HG02938 (cell line): ENCODE results near the gene PDZD4.

Source experiments
- ATAC-seq: cut with Tn5 transposase; IDR thresholded peaks from one replicate; pipeline ENCODE4 v1.9.1; 2021; ENCODE audit warnings: mild to moderate bottlenecking, moderate library complexity; ENCODE audit not compliant: unreplicated experiment

The PDZD4 gene

DNA sequence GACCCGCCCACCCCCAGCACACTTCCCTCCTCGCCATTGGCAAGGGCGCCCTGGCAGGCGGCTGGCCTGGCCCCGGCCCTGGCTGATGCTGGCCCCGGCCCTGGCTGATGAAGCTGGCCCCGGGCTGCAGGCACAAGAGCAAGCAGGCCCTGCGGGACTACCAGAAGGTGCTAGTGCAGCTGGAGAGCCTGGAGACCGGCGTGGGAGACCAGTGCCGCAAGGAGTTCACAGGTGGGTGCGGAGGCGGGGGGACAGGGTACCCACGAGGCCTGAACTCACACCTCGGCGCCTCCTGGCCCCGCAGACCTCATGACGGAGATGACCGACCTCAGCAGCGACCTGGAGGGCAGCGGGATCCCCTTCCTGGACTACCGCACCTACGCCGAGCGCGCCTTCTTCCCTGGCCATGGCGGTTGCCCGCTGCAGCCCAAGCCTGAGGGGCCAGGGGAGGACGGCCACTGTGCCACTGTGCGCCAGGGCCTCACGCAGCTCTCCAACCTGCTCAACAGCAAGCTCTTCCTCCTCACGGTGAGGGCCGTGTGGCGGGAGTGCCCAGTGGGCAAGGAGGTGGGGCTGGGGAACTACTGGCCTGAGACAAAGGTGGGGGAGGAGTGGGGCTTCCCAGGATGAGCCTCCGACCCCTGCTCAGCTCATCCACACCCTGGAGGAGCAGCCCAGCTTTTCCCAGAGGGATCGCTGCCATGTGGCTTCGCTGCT lies 55.6 kb downstream of the PDZD4 start:
- no peak for ATAC-seq

- no peak for ATAC-seq
Measured at GRCh38 chrX:153773741-153774575, 56.4 kb downstream of the PDZD4 start.

GRCh38 chrX:153773218-153773611 lies 57.1 kb downstream of the PDZD4 start:
- ATAC-seq, result no peak

GRCh38 chrX:153772316-153773217 lies 57.8 kb downstream of the PDZD4 start:
- no peak for ATAC-seq

GRCh38 chrX:153771415-153772315 lies 58.7 kb downstream of the PDZD4 start:
- no peak for ATAC-seq

DNA sequence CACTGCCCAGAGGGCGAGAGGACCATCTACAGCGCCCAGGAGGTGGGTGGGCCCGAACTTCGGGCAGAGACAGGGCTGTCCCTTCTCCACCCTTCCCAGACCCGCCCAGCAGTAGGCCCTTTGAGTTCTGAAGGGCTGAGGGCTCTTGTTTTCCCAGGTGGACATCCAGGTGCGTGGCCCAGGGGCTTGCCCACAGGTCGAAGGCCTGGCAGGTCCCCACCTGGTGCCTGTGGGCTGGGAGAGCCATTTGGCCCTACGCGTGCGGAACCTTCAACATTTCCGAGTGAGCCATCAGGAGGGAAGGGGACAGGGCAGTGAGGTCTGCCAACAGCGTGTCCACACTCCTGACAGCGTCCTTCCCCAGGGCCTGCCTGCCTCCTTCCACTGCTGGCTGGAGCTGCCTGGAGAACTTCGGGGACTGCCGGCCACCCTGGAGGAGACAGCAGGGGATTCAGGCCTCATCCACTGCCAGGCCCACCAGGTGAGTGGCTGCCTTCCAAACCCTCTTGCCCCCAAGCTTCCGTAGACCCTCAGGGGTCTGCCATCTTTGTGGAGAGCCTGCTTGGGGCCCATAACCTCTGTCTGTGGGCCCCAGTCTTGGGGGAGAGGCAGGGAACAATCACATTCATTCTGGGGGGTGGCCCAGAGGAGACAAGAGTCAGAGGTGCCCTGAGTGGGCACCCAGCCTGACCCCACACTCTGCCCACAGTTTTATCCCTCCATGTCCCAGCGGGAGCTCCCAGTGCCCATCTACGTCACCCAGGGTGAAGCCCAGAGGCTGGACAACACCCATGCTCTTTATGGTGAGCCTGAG lies 59.5 kb downstream of the PDZD4 start:
- ATAC-seq, result no peak

DNA sequence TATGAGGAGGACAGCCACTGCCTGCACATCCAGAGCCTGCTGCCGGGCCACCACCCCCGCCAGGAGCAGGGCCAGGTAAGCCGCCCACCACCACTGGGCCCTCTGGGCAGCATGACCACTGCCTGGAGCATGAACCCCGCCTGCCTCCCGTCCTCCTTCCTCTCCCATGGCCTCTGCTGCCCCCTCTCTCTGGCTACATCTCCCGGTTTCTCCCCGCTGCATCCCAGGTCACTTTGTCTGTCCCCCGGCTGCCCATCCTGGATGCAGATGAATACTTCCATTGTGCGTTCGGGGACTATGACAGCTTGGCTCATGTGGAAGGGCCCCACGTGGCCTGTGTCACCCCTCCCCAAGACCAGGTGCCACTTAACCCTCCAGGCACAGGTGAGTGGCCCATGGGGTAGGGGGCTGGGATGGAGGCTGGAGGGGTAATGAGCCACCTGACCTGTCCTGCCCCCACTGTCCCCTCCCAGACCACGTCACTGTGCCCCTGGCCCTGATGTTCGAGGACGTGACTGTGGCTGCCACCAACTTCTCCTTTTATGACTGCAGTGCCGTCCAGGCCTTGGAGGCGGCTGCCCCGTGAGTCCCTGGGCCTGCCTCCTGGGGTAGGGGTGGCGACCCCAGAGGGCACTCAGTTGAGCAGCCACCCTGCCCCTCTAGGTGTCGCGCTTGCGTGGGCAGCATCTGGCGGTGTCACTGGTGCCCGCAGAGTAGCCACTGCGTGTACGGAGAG lies 60.3 kb downstream of the PDZD4 start:
- no peak for ATAC-seq

GRCh38 chrX:153769158-153769864 lies 61.0 kb downstream of the PDZD4 start:
- ATAC-seq, result no peak

DNA sequence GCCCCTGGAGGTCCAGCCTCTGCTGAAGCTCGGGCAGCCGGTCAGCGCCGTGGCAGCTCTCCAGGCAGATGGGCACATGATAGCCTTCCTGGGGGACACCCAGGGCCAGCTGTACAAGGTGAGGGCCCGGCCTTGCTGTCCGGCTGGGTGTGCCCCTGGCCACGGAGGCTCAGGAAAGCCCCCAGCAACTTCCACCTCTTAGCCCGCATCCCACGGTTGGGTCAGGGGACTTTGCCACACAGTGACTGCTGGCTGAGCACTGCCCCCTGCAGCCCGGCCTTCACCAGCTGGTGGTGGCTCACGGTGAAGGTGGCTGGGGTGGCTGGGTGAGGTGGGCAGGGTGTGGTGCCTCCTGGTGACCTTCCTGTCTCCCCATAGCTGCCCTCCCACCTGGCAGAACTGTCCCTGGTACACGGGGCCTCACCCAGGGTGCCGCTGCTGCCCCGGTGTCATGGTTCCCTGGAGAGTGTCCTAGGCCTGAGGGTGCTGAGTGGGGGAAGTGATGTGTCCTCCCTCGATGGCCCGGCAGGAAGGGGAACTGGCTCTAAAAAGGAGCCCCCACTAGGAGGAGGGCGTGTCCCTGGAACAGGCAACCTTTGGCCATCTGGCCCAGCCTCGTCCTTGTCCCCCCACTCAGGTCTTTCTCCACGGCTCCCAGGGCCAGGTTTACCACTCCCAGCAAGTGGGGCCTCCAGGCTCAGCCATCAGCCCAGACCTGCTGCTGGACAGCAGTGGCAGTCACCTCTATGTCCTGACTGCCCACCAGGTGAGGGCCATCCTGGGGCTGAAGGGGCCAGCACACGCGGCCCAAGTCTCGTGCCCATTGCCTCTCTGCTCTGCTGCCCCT lies 61.8 kb downstream of the PDZD4 start:
- no peak for ATAC-seq

DNA sequence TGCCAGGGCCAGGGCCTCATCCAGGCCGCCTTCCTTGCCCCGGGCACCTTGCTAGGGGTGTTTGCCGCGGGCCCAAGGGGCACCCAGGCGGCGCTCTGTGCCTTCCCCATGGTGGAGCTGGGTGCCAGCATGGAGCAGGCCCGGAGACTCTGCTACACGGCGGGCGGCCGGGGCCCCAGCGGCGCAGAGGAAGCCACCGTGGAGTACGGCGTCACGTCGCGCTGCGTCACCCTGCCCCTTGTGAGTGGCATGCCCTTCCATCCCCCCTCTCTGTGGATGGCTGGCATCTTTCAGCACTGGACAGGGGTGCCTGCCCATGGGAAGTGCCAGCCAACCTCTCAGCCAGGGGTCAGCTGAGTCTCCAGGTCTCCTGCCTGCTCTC lies 62.7 kb downstream of the PDZD4 start:
- no peak for ATAC-seq

DNA sequence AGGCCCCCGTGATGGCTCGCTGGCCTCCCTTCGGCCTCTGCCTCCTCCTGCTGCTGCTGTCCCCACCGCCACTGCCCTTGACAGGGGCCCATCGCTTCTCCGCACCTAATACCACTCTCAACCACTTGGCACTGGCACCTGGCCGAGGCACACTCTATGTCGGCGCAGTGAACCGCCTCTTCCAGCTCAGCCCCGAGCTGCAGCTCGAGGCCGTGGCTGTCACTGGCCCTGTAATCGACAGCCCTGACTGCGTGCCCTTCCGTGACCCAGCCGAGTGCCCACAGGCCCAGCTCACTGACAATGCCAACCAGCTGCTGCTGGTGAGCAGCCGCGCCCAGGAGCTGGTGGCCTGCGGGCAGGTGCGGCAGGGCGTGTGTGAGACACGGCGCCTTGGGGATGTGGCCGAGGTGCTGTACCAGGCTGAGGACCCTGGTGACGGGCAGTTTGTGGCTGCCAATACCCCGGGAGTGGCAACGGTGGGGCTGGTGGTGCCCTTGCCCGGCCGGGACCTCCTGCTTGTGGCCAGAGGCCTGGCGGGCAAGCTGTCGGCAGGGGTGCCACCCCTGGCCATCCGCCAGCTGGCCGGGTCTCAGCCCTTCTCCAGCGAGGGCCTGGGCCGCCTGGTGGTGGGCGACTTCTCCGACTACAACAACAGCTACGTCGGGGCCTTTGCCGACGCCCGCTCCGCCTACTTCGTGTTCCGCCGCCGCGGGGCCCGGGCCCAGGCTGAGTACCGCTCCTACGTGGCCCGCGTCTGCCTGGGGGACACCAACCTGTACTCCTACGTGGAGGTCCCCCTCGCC lies 63.3 kb downstream of the PDZD4 start:
- no peak for ATAC-seq

DNA sequence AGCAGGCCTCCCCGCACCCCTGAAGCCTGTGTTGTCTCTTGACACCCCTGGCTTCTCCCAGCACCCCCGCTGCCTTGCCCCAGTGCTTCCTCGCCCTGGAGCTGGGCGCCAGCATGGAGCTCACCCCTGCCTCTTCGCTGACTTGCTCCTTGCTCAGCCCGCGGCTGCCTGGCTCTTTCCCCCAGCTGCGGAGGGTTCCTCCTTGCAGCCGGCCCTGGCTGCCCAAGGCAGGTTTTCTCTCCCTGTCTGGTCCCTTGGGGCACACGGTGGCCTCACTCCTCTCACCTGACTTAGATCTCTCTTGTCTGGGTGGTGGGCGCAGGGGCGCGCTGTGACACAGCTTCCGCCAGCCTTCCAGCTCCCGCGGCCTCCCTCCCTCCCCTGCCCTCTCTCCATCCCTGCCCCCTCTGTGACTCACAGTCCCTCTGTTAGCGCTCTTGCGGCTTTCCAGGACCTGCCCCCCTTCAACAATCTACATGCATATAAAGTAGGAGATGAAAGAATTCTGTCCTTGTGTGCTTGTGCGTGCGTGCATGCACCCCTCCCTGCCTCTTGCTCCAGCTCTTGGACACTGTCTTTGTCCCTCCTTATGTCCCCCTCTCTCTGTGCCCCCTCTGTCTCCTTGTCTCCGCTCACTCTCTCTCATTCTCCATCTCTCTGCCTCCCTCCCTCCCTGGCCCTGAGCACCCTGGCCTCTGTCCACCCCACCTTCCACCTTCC lies 64.1 kb downstream of the PDZD4 start:
- ATAC-seq, result no peak

GRCh38 chrX:153765138-153766079 lies 64.9 kb downstream of the PDZD4 start:
- ATAC-seq, result no peak

GRCh38 chrX:153764786-153765137 lies 65.6 kb downstream of the PDZD4 start:
- no peak for ATAC-seq
